ENCODE results near the gene PDK2.
A peak's percentile ranks its signal among the peaks of the same experiment; 100 is the strongest.

Gene PDK2

DNA sequence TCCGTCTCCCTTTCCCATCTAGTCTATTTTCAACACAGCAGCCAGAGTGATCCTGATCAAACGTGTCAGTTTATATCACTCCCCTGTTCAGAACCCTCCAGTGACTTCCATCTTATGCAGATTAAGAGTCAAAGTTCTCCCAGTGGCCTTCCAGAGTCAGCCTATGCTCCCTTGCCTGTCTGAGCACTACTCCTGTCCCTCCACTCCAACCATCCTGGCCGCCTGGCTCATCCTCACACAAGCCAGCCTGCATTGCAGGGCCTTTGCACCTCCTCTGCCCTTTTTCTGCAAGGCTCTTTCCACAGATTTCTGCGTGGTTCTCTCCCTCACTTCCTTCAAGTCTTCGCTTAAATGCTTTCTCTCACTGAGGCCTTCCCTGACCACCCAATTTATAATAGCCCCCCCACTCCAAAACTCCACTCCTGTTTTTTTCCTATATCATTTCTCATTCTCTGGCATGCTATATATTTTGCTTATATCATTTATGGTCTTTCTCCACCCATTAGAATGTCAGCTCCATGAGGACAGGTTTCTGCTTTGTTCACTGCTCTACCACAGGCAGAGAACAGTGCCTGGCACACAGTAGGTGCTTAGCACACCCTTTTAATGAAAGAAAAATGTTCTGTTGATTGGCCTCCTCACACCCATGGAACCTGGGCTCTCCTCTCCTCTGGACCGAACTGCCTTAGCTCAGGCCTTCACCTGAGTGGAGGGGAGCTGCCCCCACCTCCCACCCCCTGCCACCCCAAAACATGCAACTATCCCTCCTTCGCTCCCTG is 25.5 kb downstream of the PDK2 start:
- no peak for DNase-seq

DNA sequence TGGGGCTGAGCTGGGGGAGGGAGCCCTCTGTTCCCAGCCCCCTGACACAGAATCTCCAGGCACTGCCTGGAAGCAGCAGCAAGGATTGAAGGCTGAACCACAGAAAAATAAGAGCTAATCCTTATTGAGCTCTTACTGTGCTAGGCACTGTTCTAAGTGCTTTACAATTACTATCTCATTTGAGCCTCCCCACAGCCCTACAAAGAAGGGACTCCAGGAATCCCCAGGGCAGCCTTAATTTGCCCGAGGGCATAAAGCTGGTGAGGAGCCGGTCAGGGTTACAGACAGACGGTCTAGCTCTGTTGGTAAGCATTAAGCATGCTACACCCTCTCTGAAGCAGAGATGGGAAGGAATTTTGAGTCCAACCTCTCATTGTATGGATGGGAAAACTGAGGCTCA is 27.8 kb downstream of the PDK2 start:
- peak in 1 of 3 experiments; percentile 23 for DNase-seq

DNA sequence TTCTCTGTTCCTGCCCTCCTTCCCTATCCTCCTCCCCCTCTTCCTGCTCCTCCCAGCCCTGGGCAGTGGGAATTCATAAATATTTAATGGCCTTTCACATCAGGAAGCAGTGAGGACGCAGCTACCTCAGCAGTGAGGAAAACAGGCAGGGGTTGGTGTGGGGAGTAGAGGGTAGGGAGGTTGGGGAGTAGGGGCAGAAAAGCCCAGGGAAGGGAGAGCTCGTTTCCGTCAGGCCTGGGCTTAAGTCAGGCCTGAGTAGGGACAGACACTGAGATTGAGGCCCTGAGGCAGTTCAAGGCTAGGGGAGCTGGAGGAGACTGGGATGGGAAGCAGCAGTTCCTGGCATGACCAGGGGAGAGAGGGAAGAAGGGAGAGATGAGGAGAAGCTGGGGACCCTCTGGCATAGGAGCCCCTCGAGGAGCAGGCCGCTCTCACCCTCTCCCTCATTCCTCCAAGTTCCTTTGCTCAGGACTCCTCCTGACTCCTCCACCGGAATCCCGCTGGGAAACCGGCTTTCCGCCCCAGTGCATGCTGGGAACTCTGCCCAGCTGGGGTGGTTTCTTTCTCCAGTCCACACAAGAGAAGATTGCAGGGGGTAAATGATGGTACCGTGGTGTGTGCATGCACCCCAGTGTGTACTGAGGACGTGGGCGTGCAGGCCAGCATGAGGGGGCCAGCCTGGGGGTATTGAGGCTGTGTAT is 28.6 kb downstream of the PDK2 start:
- peak; percentile 38 to 40 (median 38) for DNase-seq

DNA sequence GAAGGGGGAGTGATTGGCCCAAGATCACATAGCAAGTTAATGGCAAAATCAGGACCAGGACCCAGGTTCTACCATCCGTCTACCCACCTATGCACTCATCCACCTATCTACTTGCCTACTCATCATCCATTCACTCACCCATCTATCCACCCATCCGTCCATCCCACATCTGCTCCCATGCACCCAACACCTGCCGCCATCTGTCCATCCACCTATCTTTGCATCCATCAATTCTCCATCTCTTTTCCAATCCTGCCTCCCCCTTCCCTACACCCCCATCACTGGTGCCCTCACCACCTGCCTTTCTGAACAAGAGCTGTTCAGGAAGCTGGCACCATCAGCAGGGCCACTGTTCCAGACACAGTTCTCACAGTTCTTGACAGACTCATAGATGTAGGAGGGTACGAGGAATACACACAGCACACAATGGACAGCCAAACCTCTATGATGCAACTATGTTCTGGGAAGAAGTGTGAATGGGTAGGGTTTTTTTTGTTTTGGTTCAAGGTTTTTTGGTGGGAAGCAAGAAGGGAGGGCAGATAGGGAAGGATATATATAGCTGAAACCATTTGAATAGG is 30.4 kb downstream of the PDK2 start:
- DNase-seq, result no peak

DNA sequence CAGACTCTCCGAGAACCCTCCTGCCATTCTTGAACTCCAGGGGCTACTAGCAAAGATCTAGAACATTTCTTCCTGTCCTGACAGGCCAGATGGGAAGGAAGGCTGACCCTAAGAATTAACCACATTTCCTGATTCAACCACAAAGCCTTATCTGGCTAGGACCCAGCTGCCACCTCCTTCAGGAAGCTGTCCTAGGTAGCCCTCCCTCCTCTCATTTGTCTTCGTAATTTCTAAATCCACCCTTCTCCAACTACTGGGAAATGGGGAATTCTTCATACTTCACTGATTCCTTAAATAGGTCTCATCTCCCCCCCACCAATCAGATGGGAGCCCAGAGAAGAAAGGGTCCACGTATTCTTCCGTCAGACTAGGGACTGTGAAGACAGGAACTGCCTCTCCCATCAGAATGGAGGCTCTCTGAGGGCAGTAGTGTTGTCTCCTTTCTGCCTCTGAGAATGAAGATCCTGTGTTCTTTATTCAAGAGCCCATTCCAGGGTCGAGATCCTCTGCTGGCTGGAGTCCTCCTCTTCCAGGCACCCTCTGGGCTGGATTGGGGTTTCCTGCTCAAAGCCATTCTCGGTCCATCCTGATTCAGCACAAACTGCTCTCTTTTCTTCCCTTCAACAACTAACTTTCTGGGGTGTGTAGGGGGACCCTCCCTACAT is 32.7 kb downstream of the PDK2 start:
- no peak for DNase-seq

DNA sequence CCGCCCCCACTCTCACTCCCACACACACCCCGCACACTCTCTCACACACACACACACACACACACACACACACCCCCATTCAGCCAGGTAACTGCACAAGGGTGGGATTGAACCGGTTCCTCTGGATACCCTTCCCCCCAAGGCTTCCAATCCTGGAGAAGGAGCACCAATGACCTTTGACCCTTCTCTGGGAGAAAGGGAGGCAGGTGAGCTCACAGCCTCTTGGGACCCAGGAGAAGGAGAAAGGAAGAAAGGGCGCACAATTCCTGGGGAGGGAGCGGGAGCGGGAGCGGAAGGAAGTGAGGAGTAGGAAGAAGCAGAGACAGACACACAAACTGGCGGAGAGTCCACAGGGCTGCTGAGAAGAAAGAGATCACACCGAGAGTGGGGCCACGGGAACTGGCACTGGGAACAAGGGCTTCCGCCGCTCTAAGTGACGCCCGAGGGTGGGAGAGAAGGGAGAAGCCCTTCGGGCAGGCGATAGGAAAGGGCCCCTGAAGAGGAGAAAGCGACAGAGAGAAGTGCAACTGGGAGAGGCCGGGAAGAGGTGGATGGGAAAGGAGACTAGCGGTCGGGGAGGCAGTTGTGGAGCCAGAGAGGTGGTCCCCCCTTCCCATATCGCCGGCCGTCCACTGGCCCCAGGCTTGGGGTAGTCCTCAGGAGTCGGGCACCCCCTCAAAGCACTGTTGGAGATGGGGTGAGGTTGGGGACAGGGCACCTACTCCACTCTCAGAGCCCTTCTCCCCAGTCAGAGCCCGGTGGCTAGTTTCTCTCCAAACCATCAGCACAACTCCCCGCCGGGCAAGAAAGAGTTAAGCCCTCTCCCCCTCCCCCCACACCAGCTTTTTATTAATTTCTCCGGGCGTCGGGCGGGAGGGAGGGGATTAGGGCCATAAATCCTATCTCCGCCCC is 33.5 kb downstream of the PDK2 start:
- DNase-seq, result peak in 1 of 3 experiments; percentile 33

DNA sequence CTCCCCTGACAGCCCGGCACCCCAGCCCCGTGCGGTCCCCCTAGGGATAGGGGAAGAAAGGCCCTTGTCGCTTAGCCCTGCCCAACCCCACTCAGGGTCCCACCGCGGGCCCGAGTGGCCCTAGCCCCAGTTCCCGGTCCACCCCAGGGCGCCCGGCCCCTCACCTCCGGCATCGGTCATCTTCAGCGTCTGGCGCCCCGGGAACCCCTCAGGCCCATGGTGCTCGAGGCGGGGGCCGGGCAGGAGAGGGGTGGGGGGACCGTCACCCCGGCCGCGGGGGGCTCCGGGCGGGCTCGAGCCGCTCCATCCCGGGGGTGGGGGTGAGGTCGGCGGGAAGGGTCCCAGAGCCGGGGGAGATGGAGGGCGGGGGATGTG is 34.2 kb downstream of the PDK2 start:
- peak in 2 of 3 experiments; percentile 54 to 59 for DNase-seq

DNA sequence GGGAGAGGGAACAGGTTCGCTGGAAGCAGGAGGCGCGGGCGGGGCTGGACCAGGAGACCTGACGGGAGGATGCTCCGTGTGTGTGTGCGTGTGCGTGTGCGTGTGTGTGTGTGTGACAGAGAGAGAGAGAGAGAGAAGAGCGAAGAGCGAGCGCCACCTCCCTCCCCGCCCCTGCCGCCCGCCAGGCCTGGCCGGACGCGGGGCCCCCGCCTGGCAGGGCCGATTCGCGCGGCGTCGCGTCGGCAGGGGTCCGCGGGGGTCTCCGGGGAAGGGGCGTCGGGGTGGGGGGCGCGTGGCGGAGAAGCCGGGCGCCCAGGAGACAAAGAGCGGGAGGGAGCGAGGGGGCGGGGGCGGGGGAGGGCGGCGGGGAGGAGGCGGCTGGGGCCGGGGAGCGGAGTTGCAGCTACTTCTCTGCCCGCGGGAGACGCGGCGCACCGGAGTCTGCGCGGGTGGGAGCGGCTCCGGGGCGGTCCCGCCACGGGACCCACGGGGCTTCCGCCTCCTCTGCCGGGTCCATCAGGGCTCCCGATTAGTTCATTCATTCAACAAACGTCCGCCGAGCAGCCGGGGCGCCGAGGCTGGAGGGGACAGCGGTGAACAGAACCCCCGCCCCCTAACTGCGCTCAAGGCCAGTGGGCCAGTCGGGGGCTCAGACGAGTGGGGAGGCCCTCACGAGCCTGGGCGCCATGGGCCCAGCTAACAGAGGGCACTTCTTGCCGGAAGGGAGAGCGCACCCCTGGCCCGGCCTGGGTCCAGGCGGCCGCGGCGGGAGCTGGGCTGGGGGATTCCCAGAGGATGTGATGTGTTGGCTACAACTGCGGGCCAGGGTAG is 34.8 kb downstream of the PDK2 start, which contains the start of gene SAMD14:
Gene SAMD14, minus strand, starts transcription at position 433 of the 831 bp plus-strand sequence. CDS start 5,201 bp downstream, outside the sequence.
- peak in 2 of 3 experiments; percentile 68 to 70 for DNase-seq

DNA sequence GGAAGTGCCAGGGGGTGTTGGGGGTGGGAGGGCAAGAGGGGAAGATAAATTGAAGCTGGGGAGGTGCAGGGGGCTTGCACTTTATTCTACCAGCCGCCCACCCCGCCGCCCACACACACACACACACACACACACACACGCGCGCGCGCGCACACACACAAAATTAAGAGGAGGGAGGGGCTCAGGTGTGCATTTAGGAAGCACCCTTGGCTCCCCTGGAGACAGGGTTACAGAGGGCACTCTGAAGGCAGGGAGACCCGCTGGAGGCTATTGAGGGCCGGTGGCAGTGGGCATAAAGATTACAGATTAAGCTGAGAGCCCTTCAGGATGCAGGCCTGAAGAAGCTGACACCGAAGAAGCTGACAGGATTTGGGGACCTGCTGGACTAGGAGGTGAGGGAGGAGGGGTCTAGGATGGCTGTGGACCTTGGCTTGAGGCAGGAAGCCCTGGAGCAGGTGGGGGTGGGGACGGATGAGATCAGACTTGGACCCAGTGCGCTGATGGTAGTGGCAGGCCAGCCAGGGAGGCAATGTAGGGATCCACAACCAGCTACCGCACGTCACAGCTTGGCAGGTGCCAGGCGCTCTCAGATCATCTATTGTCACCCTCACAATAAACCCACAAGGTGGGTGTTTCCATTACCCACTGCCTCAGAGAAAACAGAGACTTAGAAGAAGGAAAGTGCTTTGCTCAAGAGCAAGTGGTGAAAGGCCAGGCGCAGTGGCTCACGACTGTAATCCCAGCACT is 35.6 kb downstream of the PDK2 start:
- peak in 2 of 3 experiments; percentile 59 to 70 for DNase-seq

DNA sequence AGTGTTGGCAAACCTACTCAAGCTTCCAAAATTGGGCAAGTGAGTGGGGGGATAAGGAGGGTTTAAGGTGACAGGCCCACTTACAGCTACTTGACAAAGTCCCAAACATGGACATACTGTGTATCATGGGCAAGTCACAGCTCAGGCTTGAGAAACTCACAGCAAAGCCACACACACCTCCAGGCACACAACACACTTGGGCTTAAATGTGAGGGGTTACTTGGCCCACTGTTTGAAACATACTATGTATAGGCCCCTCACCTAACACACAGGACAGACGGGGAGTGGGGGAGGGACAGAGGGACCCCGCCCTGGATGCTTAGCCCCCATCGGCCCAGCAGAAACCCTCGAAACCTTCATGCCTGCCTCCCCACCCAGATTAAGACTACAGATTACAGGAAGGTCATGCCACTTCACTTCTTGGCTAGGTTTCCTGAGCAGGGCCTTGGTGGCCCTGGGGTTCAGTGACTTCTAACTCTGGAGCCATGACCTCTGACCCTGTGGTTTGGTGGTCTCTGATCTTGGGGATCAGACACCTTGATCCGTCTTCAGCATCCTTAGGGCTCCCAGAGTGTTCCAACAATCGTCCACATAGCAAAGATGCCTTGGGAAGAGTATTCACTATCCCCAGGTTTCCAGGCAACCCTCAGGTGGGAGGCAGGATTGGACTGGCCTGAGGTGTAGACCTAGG is 37.1 kb downstream of the PDK2 start:
- no peak for DNase-seq

DNA sequence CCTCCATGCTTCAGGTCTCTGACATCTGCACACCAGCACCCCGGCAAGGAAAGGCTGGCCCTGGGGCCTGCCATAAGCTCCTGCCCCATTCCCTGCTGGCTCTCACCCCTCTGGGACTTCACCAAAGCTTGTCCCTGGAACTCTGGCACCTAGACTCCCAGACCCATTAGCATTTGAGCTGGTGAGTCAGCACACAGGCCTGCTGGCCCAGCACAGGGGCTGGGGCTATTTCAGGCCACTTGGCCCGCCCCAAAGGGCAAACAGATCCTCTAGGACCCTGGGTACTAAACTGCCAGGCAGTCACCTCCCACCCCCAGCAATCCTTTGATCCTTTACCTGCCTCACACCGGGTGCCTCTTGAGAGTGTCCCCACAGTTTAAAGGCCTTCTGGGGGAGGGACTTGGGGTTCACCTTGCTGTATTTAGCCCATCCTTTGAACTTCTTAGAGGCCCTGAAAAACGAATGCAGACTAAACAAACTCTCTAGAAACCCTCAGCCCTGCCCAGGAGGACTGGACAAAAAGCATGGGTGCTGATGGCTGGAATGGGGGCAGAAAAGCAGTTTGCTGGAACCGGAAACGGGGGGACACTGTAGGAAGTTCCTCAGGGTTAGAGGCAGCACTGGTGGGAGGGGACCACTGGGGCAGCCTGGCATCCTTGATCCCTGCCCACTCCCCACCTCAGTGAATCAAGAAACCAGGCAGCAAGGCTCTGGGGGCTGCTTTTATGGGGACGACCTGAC is 38.0 kb downstream of the PDK2 start:
- no peak for DNase-seq

DNA sequence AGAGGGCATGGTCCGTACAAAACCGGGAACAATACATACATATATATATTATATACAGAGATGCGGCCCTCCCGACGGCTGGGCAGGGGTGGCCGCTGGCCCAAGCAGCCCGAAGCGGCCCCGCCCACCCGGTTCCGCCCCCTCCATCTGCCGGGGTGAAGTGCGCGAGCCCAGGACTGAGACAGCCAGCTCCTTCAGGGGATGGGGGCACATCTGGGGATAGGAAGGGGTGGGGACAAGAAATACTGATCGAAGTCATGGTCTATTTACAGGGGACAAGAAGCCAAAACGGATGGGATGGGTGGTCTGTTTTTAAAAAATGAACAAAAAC is 38.6 kb downstream of the PDK2 start:
- DNase-seq, result no peak

DNA sequence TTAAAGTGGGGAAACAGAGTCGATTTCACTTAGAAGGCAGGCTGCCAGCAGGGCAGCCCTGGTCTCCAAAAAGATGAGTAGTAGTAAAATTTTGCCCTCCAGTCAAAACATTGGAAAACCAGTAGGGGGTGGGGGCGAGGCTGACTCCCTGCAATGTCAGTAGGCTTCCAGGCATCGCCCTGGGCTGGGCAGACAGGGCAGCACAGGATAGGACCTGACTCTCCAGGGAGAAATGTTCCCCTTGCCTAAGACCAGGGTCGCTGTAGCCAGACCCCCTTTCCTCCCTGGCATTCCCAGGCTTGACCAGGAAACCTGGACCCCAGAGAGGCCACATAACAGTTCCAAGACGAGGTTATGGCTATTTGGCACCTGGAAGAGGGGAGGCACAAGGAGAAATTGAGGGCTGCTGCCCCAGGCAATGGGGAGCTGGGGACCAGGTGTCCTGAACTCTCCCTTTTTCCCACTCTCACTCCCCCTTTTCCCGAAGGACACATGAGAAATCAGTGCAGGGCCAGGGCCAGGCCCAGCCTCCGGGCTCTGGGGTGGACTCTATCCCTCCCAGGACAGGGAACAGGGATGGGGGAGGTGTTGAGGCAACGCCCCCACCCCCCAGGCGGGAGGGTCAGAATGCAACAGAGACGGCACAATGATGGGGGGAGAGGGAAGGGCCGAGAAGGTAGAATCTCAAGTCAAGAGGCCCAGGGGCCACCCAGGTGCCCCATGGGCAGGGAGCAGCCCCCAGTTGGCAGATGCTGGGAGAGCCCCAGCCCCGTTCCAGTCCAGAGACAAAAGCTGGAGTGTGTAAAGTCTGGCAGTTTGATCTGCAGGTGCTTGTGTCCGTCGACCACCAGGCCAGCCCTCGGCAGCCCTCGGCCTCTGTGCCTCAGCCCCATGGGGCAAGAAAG is 39.3 kb downstream of the PDK2 start:
- no peak for DNase-seq

DNA sequence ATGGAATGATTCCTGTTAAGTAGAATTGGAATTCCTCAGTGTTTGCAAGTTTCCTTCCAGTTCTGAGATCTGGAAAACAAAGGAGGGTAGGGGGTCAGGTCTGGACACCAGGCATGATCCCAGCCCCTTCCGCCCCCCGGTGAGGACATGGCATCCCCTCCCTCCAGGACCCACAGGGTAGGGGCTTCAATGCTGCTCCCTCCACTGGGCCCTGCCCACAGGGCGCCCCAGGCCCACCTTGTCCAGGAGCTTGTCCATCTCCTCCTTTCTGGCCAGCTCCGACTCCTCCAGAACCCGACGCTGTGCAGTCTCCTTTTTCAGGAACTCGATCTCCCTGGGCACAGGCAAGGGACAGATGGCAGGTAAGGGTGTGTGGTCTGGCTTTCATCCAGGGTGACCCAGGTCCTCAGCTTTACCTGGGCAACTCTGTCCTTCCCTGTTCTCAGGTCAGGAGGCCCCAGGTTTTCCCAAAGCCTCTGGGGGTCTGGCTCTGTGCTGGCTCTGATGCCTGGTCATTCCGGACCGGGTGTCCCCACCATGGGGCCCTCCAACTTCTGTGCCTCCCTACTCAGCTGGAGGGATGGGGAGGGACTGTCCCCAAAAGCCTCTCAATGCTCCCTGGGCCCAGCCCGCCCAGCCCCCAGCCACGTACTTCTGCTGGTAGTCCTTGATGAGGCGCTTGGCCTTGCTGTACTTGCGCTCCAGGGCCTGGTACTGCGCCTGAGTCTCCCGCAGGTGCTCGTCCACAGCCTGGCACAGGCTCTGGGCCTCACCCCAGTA is 40.4 kb downstream of the PDK2 start:
- no peak for DNase-seq

DNA sequence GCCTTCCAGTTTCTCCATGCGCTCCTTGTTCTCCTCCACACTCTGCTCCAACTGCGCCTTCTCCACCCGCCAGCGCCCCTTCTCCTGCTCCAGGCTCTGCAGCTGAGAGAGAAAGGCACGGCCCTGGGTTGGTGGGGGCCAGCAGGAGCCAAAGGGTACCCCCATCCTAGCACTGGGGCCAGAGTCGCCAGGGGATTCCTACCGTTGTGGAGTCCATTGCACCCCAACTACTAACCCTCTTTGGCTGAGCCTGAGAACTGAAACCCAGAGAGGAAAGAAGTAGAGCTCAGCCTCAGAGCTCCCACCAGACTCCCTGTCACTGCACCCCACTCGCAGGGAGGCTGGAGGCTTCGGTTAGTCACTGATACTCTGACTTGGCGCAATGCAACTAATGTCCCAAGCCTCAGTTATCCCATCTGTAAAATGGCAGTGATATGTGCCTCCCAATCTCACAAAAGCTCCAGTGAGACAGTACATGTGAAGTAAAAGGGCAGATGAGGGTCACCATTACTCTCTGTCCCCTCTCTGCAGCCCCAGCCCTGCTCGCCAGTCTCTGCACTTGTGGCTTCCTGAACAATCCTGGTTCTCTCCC is 41.0 kb downstream of the PDK2 start:
- DNase-seq, result no peak

DNA sequence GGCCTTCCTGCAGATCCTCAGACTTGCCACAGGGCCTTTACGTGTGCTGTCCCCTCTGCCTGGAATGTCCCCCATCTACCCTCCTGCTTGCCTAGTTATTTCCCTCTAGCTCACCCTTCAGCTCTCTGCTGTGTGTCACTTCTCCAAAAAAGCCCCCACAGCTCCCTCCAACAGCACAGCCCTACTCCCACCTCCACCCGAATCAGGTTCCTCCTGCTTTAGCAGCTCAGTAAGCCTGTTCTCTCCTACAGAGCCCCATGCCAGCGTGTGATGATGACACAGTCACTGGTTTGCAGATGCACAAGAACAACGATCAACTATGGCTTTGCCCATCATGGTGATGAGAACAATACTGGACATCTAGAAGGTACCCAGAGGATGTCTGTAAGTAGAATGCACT is 41.9 kb downstream of the PDK2 start:
- no peak for DNase-seq

DNA sequence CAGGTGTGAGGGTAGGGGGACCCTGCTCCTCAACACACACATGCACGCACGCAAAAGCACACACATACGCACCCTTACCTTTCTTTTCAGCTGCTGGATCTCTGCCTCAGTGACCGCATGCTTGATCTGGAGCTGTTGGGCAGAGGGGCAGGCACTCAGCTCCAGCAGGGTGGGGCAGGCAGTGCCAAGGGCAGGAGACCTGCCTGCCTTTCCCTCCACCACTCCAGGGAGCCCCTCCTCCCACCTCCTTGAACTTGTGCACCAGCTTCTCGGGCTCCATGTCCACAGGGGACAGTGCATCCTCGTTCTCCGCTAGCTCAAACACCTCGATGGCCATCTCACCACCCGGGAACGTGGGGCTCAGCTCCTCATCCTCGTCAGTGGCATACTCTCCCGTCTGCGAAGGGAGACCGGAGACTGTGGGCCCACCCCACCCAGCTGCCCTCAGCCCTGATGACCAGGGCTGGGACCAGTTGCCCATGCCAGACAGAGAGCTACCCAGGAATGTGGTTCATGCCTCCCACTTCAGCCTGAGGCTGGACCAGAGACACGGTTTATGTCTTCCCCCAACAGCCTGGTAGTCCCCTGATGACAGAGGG is 44.1 kb downstream of the PDK2 start:
- no peak for DNase-seq
